ENCODE results near the gene GNG13.

GNG13 gene

DNA sequence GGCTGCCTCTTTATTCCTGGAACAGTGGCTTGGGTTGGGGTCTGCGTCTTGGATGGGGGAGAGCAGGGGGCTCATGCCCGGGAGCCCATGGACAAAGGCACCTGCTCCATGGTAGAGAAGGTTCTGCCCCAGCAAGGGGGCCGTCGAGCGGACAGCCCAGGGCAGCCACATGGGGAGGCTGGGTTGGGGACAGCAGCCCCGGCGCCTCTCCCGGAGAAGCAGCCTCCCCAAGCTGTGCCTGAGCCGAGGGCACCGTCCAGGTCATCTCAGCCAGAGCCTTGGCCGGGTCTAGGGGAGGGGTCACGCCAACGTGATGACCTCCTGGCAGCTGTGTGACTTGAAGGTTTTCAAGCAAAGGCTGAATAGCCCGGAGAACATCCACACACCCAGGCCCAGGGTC, 32.9 kb upstream of the GNG13 start:
- no peak for TF ChIP-seq SCRT2 (tag by site-specific recombination; IDR thresholded peaks at IDR 0.05)
- TF ChIP-seq KLF10 (tag by site-specific recombination; IDR thresholded peaks at IDR 0.05): no peak
- no peak for TF ChIP-seq ZNF623 (tag by site-specific recombination; IDR thresholded peaks at IDR 0.05)
- no peak for TF ChIP-seq KLF9 (tag by site-specific recombination; IDR thresholded peaks at IDR 0.05; ENCODE audit: low read depth)
- TF ChIP-seq, protein P1, sequence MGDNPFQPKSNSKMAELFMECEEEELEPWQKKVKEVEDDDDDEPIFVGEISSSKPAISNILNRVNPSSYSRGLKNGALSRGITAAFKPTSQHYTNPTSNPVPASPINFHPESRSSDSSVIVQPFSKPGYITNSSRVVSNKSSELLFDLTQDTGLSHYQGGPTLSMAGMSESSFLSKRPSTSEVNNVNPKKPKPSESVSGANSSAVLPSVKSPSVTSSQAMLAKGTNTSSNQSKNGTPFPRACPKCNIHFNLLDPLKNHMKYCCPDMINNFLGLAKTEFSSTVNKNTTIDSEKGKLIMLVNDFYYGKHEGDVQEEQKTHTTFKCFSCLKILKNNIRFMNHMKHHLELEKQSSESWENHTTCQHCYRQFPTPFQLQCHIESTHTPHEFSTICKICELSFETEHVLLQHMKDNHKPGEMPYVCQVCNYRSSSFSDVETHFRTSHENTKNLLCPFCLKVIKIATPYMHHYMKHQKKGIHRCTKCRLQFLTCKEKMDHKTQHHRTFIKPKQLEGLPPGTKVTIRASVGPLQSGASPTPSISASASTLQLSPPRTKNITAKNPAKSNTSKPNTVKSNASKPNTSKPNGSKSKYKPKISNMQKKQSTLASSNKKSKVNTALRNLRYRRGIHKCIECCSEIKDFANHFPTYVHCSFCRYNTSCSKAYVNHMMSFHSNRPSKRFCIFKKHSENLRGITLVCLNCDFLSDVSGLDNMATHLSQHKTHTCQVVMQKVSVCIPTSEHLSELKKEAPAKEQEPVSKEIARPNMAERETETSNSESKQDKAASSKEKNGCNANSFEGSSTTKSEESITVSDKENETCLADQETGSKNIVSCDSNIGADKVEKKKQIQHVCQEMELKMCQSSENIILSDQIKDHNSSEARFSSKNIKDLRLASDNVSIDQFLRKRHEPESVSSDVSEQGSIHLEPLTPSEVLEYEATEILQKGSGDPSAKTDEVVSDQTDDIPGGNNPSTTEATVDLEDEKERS (tag by site-specific recombination; IDR thresholded peaks at IDR 0.05): no peak
- no peak for TF ChIP-seq IKZF3 (tag by site-specific recombination; IDR thresholded peaks at IDR 0.05)
- no peak for TF ChIP-seq SALL2 (tag by site-specific recombination; IDR thresholded peaks at IDR 0.05; ENCODE audit: borderline replicate concordance)
- no peak for TF ChIP-seq PRDM10 (tag by site-specific recombination; IDR thresholded peaks at IDR 0.05)
- TF ChIP-seq ZNF292 (tag by site-specific recombination; IDR thresholded peaks at IDR 0.05; ENCODE audit: borderline replicate concordance, low read depth): no peak
- TF ChIP-seq ZBTB7A (tag by site-specific recombination; IDR thresholded peaks at IDR 0.05; ENCODE audit: low read depth): no peak
- TF ChIP-seq ZNF529 (tag by site-specific recombination; IDR thresholded peaks at IDR 0.05; ENCODE audit: insufficient replicate concordance): no peak
- TF ChIP-seq SP3 (tag by site-specific recombination; IDR thresholded peaks at IDR 0.05): no peak
- no peak for TF ChIP-seq ZNF416 (tag by site-specific recombination; IDR thresholded peaks at IDR 0.05)
- TF ChIP-seq ZNF10 (tag by site-specific recombination; IDR thresholded peaks at IDR 0.05): no peak
- no peak for TF ChIP-seq ZFP3 (tag by site-specific recombination; IDR thresholded peaks at IDR 0.05; ENCODE audit: low read depth)
- no peak for TF ChIP-seq ZNF658 (tag by site-specific recombination; IDR thresholded peaks at IDR 0.05)
- TF ChIP-seq ZBTB21 (tag by site-specific recombination; IDR thresholded peaks at IDR 0.05): no peak
- TF ChIP-seq ZNF362 (tag by site-specific recombination; IDR thresholded peaks at IDR 0.05): no peak
- TF ChIP-seq, protein P2, sequence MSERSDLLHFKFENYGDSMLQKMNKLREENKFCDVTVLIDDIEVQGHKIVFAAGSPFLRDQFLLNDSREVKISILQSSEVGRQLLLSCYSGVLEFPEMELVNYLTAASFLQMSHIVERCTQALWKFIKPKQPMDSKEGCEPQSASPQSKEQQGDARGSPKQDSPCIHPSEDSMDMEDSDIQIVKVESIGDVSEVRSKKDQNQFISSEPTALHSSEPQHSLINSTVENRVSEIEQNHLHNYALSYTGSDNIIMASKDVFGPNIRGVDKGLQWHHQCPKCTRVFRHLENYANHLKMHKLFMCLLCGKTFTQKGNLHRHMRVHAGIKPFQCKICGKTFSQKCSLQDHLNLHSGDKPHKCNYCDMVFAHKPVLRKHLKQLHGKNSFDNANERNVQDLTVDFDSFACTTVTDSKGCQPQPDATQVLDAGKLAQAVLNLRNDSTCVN (tag by site-specific recombination; optimal IDR thresholded peaks at IDR 0.05): no peak
- Histone ChIP-seq H3K36me3 (ENCODE audit: control insufficient read depth in 2 of 2, insufficient read depth in 1 of 2, low read length in 2 of 2) (no peaks in the 10 kb centered on the region), H3K4me3 (ENCODE audit: low read depth, low read length) (no peak overlapping the region), H3K27ac (ENCODE audit: extremely low read depth, low read depth, low read length) (no peak overlapping the region), H3K9me3 (ENCODE audit: control insufficient read depth, insufficient read depth, low read depth, low read length) (no peaks in the 10 kb centered on the region), H3K4me1 (ENCODE audit: control insufficient read depth, insufficient read depth, low read length) (no peaks in the 10 kb centered on the region)
- ChIA-PET CTCF (no interaction called here), POLR2A (no interaction called here)

All from HEK293 (cell line).